SK-N-SH treated with all-trans-retinoic acid at 6 μM for 48 hours (cell line): Measurements from ENCODE around the gene BAZ1A.
A peak's percentile ranks its signal among the peaks of the same experiment; 100 is the strongest.

ENCODE experiments used
- ATAC-seq: fragments of 200-7000 bp; cut with Tn5 transposase; 3 replicates; pipeline ENCODE4 v1.9.1; 2020; ENCODE audit warnings: mild to moderate bottlenecking, moderate library complexity
- BACH2 ChIP-seq: fragments of 250-450 bp; sonication (Bioruptor Pico); IDR thresholded peaks from 2 replicates; pipeline ENCODE4 v1.9.0; 2021; ENCODE audit warnings: mild to moderate bottlenecking, borderline replicate concordance
- CSDC2 ChIP-seq: fragments of 250-450 bp; sonication (Bioruptor Pico); IDR thresholded peaks from 2 replicates; pipeline ENCODE4 v1.5.0; 2020; ENCODE audit warnings: mild to moderate bottlenecking, moderate library complexity
- GLIS3 ChIP-seq: fragments of 250-450 bp; sonication (Bioruptor Pico); IDR thresholded peaks from 2 replicates; pipeline ENCODE4 v1.5.0; 2020; ENCODE audit warnings: mild to moderate bottlenecking, moderate library complexity
- ISL1 ChIP-seq: fragments of 250-450 bp; sonication (Bioruptor Pico); IDR thresholded peaks from 2 replicates; pipeline ENCODE4 v2.1.2; 2022; ENCODE audit warnings: mild to moderate bottlenecking, moderate library complexity
- RARB ChIP-seq: fragments of 250-450 bp; sonication (Bioruptor Pico); IDR thresholded peaks from 2 replicates; pipeline ENCODE4 v1.8.0; 2021; ENCODE audit warnings: mild to moderate bottlenecking, moderate library complexity
- SNAI2 ChIP-seq: fragments of 250-450 bp; sonication (Bioruptor Pico); IDR thresholded peaks from 2 replicates; pipeline ENCODE4 v1.5.0; 2020; ENCODE audit warnings: mild to moderate bottlenecking, moderate library complexity
- TOX ChIP-seq: fragments of 250-450 bp; sonication (Bioruptor Pico); IDR thresholded peaks from 2 replicates; pipeline ENCODE4 v1.8.0; 2021; ENCODE audit warnings: mild to moderate bottlenecking, moderate library complexity, borderline replicate concordance
- ZFP30 ChIP-seq: fragments of 450-650 bp; formaldehyde crosslinking; IDR thresholded peaks from 2 replicates; pipeline ENCODE4 v1.5.0; 2022; ENCODE audit warnings: mild to moderate bottlenecking, moderate library complexity
- ZNF8 ChIP-seq: fragments of 450-650 bp; formaldehyde crosslinking; IDR thresholded peaks from 2 replicates; pipeline ENCODE4 v1.5.0; 2020; ENCODE audit warnings: mild to moderate bottlenecking, moderate library complexity
- TF ChIP-seq, protein P1 (sequence below): fragments of 250-450 bp; sonication (Bioruptor Pico); IDR thresholded peaks from 2 replicates; pipeline ENCODE4 v1.5.1; 2020; ENCODE audit warnings: low read depth, mild to moderate bottlenecking, moderate library complexity
- TF ChIP-seq, protein P2 (sequence below): fragments of 250-450 bp; sonication (Bioruptor Pico); IDR thresholded peaks from 2 replicates; pipeline ENCODE4 v1.8.0; 2021; ENCODE audit warnings: low read depth, mild to moderate bottlenecking, moderate library complexity, borderline replicate concordance
- TF ChIP-seq, protein P3 (sequence below): fragments of 250-450 bp; sonication (Bioruptor Pico); IDR thresholded peaks from 2 replicates; pipeline ENCODE4 v1.5.0; 2020; ENCODE audit warnings: mild to moderate bottlenecking, moderate library complexity
- TF ChIP-seq, protein P4 (sequence below): fragments of 250-450 bp; sonication (Bioruptor Pico); IDR thresholded peaks from 2 replicates; pipeline ENCODE4 v1.8.0; 2020; ENCODE audit warnings: mild to moderate bottlenecking, moderate library complexity, borderline replicate concordance
- TF ChIP-seq, protein P5 (sequence below): fragments of 250-450 bp; sonication (Bioruptor Pico); IDR thresholded peaks from 2 replicates; pipeline ENCODE4 v1.5.1; 2021; ENCODE audit warnings: mild to moderate bottlenecking, moderate library complexity

The BAZ1A gene

DNA sequence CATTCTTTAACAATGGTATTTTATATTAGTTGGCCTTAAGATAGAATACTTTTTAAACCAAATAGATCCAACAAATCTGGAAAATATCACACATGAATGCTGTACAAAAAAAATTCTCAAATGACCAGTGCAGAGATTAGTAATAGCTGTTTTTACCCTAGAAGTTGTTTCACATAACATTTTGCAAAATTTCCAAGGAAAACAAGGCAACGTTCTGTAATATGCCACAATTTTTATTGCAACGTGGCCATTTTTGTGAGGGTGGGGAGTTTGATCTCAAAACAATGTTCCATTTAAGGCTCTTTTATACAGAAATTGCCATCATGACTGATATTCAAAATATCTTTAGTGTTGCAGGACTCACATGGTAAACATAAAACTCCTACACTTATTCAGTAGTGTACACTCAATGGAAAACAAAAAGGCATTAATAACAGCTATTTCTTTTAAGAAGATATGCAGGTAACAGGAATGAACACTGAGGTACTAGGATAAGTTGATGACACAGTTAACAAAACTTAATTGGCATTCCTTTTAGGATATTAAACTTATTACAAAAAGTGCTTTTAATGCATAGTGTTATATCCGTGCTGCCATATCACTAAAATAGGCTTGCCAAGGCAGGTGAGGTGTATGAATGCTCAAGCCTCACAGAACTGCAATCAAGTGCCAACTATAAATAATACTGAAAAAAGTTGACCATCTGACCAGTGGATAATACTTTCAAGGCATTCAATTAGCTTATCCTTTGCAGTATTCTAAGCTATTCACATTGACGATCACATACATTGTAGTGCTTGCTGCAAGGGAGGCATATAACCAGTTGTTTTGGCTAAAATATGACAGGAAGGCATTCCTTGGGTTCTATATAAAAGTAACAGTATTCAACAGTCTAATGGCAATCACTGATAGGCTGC, 163.1 kb downstream of the BAZ1A start:
- no peak for ATAC-seq
- no peak for TF ChIP-seq RARB (CRISPR knock-in tag)
- TF ChIP-seq, protein P1, sequence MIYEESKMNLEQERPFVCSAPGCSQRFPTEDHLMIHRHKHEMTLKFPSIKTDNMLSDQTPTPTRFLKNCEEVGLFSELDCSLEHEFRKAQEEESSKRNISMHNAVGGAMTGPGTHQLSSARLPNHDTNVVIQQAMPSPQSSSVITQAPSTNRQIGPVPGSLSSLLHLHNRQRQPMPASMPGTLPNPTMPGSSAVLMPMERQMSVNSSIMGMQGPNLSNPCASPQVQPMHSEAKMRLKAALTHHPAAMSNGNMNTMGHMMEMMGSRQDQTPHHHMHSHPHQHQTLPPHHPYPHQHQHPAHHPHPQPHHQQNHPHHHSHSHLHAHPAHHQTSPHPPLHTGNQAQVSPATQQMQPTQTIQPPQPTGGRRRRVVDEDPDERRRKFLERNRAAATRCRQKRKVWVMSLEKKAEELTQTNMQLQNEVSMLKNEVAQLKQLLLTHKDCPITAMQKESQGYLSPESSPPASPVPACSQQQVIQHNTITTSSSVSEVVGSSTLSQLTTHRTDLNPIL (CRISPR knock-in tag) = no peak
- TF ChIP-seq SNAI2 = no peak
- TF ChIP-seq, protein P2, sequence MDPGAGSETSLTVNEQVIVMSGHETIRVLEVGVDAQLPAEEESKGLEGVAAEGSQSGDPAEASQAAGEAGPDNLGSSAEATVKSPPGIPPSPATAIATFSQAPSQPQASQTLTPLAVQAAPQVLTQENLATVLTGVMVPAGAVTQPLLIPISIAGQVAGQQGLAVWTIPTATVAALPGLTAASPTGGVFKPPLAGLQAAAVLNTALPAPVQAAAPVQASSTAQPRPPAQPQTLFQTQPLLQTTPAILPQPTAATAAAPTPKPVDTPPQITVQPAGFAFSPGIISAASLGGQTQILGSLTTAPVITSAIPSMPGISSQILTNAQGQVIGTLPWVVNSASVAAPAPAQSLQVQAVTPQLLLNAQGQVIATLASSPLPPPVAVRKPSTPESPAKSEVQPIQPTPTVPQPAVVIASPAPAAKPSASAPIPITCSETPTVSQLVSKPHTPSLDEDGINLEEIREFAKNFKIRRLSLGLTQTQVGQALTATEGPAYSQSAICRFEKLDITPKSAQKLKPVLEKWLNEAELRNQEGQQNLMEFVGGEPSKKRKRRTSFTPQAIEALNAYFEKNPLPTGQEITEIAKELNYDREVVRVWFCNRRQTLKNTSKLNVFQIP (CRISPR knock-in tag) = no peak
- TF ChIP-seq, protein P3, sequence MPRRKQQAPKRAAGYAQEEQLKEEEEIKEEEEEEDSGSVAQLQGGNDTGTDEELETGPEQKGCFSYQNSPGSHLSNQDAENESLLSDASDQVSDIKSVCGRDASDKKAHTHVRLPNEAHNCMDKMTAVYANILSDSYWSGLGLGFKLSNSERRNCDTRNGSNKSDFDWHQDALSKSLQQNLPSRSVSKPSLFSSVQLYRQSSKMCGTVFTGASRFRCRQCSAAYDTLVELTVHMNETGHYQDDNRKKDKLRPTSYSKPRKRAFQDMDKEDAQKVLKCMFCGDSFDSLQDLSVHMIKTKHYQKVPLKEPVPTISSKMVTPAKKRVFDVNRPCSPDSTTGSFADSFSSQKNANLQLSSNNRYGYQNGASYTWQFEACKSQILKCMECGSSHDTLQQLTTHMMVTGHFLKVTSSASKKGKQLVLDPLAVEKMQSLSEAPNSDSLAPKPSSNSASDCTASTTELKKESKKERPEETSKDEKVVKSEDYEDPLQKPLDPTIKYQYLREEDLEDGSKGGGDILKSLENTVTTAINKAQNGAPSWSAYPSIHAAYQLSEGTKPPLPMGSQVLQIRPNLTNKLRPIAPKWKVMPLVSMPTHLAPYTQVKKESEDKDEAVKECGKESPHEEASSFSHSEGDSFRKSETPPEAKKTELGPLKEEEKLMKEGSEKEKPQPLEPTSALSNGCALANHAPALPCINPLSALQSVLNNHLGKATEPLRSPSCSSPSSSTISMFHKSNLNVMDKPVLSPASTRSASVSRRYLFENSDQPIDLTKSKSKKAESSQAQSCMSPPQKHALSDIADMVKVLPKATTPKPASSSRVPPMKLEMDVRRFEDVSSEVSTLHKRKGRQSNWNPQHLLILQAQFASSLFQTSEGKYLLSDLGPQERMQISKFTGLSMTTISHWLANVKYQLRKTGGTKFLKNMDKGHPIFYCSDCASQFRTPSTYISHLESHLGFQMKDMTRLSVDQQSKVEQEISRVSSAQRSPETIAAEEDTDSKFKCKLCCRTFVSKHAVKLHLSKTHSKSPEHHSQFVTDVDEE (CRISPR knock-in tag) = no peak
- TF ChIP-seq CSDC2 (CRISPR knock-in tag) = no peak
- no peak for TF ChIP-seq ZNF8 (CRISPR knock-in tag)
- no peak for TF ChIP-seq ZFP30 (CRISPR knock-in tag)
- TF ChIP-seq TOX (CRISPR knock-in tag) = no peak
- TF ChIP-seq ISL1 = no peak

DNA sequence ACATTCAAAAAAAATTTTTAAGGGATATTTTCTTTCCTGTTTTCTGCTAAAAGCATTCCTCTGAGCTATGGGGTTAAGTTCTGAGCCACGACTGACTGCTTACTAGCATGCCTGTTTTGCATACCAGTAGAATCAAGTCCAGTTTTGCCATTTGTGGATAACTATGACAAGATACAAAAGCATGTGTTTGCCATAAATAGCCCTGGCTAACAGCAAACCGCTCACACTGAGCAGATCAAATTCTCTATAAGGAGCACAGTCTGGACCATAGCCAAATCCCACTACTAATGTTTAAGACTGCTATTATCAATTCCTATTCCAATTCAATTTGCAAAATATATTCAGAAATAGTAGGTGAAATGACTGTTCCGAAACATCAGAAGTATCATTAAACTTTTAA, 164.0 kb downstream of the BAZ1A start:
- peak; percentile 82 for ATAC-seq
- TF ChIP-seq, protein P4, sequence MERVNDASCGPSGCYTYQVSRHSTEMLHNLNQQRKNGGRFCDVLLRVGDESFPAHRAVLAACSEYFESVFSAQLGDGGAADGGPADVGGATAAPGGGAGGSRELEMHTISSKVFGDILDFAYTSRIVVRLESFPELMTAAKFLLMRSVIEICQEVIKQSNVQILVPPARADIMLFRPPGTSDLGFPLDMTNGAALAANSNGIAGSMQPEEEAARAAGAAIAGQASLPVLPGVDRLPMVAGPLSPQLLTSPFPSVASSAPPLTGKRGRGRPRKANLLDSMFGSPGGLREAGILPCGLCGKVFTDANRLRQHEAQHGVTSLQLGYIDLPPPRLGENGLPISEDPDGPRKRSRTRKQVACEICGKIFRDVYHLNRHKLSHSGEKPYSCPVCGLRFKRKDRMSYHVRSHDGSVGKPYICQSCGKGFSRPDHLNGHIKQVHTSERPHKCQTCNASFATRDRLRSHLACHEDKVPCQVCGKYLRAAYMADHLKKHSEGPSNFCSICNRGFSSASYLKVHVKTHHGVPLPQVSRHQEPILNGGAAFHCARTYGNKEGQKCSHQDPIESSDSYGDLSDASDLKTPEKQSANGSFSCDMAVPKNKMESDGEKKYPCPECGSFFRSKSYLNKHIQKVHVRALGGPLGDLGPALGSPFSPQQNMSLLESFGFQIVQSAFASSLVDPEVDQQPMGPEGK (CRISPR knock-in tag) = no peak
- no peak for TF ChIP-seq BACH2 (CRISPR knock-in tag)
- TF ChIP-seq ISL1 = peak; percentile 40; the same call in 1 of the 2 replicates

DNA sequence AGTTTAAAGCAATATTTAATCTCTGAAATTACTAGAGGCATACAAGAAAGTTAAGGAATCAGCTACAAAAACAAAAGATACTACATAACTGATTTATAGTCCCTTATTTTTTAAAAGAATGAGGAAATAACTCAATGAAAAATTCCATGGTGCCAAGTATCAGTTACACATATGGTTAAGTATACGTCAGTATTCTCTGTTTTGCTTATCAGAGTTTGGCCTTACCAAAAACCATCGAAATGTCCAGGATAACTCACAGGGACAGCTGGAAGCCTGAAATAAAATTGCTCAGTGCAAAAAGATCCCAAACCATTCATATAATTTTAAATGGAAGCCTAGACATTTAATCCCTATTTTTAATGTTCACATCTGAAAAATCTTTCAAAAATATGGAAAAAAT, 164.4 kb downstream of the BAZ1A start:
- ATAC-seq = peak; percentile 32

More for the DNA sequence above, 164.4 kb downstream of the BAZ1A start:
- TF ChIP-seq, protein P5, sequence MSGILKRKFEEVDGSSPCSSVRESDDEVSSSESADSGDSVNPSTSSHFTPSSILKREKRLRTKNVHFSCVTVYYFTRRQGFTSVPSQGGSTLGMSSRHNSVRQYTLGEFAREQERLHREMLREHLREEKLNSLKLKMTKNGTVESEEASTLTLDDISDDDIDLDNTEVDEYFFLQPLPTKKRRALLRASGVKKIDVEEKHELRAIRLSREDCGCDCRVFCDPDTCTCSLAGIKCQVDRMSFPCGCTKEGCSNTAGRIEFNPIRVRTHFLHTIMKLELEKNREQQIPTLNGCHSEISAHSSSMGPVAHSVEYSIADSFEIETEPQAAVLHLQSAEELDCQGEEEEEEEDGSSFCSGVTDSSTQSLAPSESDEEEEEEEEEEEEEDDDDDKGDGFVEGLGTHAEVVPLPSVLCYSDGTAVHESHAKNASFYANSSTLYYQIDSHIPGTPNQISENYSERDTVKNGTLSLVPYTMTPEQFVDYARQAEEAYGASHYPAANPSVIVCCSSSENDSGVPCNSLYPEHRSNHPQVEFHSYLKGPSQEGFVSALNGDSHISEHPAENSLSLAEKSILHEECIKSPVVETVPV = no peak
- TF ChIP-seq GLIS3 (CRISPR knock-in tag) (no peak), TOX (CRISPR knock-in tag) (no peak)
- TF ChIP-seq, protein P1 (CRISPR knock-in tag) = no peak
- TF ChIP-seq, protein P3 (CRISPR knock-in tag) = no peak
